T-cell (primary cell): ENCODE measurements around the gene UVRAG. TPM values are rescaled to one million over a fixed set of nuclear protein-coding genes. Genes with fewer than 3 reads are reported as not detected.

Source experiments
- ATAC-seq, 4 experiments: fragments of 200-7000 bp in 3 of 4; fragments of 150-1000 bp in 1 of 4; cut with Tn5 transposase; replicated peaks in 1 of 4; 1 replicate in 3 of 4; 2 replicates in 1 of 4; pipeline ENCODE4 v1.10.0; 2021; ENCODE audit warnings: moderate library complexity in 3 of 4, mild to moderate bottlenecking in 2 of 4, moderate number of reproducible peaks in 1 of 4
- CTCF ChIA-PET, 2 donors: fragments of 300-600 bp; sonication (Branson Sonifier 250); formaldehyde crosslinking; loops; one replicate each; lab custom pipeline; 2022; ENCODE audit warnings: antibody characterized with exemption in 2 of 2; lab: Charles Lee
- POLR2A ChIA-PET, 2 donors: fragments of 300-600 bp; sonication (Branson Sonifier 250); formaldehyde crosslinking; loops; one replicate each; lab custom pipeline; 2022; ENCODE audit warnings: antibody characterized with exemption in 2 of 2; lab: Charles Lee
- DNase-seq, 35 experiments: peaks; one replicate each; pipeline versions ENCODE4 v3.0.0 to v3.0.0-alpha.2; 2013 to 2023
- H3K27ac ChIP-seq: one replicate; pipeline ENCODE4 v1.5.1; 2013; ENCODE audit warnings: low read length
- H3K27me3 ChIP-seq, 2 experiments: replicated peaks in 1 of 2; 1 replicate in 1 of 2; 2 replicates in 1 of 2; pipeline versions ENCODE4 v1.6.1 to v1.7.0; 2013; ENCODE audit warnings: low read length in 1 of 2, mixed read lengths in 1 of 2; ENCODE audit not compliant: control insufficient read depth in 2 of 2, insufficient read depth in 2 of 2; ENCODE audit errors: extremely low read depth in 1 of 2
- H3K36me3 ChIP-seq, 2 donors: 1 replicate in 1 of 2; 2 replicates in 1 of 2; pipeline versions ENCODE4 v1.6.1 to v1.7.0; 2013; ENCODE audit warnings: low read length in 1 of 2; ENCODE audit not compliant: control insufficient read depth in 2 of 2, insufficient read depth in 1 of 2; ENCODE audit errors: extremely low read depth in 1 of 2
- H3K4me1 ChIP-seq, 2 experiments: 1 replicate in 1 of 2; 2 replicates in 1 of 2; pipeline versions ENCODE4 v1.6.1 to v1.7.0; 2013; ENCODE audit warnings: low read length in 2 of 2, mixed read lengths in 1 of 2; ENCODE audit not compliant: insufficient read depth in 2 of 2, control insufficient read depth in 1 of 2; ENCODE audit errors: extremely low read depth in 1 of 2
- H3K4me3 ChIP-seq, 2 donors: 1 replicate in 1 of 2; 2 replicates in 1 of 2; pipeline versions ENCODE4 v1.5.1 to v1.7.0; 2013; ENCODE audit warnings: mild to moderate bottlenecking in 2 of 2, low read length in 1 of 2, moderate library complexity in 1 of 2; ENCODE audit not compliant: control insufficient read depth in 1 of 2; ENCODE audit errors: extremely low read depth in 1 of 2
- H3K9me3 ChIP-seq: 2 replicates; pipeline ENCODE4 v1.7.0; 2013
- H3K27ac Mint-ChIP-seq, 2 donors: one replicate each; pipeline ENCODE4 v1.8.0; 2020 to 2021; ENCODE audit warnings: mild to moderate bottlenecking in 2 of 2, mixed read lengths in 2 of 2
- H3K27me3 Mint-ChIP-seq, 2 donors: one replicate each; pipeline ENCODE4 v1.8.0; 2021 to 2022; ENCODE audit warnings: mixed read lengths in 2 of 2
- H3K36me3 Mint-ChIP-seq: one replicate; pipeline ENCODE4 v1.8.0; 2021; ENCODE audit warnings: mixed read lengths
- H3K4me1 Mint-ChIP-seq, 3 donors: one replicate each; pipeline ENCODE4 v1.8.0; 2020 to 2022; ENCODE audit warnings: mixed read lengths in 3 of 3, mild to moderate bottlenecking in 1 of 3
- H3K4me3 Mint-ChIP-seq, 3 donors: one replicate each; pipeline ENCODE4 v1.8.0; 2020 to 2022; ENCODE audit warnings: mild to moderate bottlenecking in 3 of 3, mixed read lengths in 3 of 3, moderate library complexity in 3 of 3
- H3K9me3 Mint-ChIP-seq, 3 donors: one replicate each; pipeline ENCODE4 v1.8.0; 2020 to 2022; ENCODE audit warnings: mixed read lengths in 3 of 3
- WGBS: methylation state at CpG from one replicate; pipeline ENCODE4 v1.1.5; 2013; ENCODE audit warnings: missing lambda C conversion rate; ENCODE audit not compliant: insufficient coverage; 5-methylcytosine and 5-hydroxymethylcytosine counted together
- total RNA-seq, 35 experiments: library from RNA in 6 of 35; stranded (reverse) in 6 of 35; fragments of 120-200 nt in 1 of 35; gene quantifications; one replicate each; pipeline versions ENCODE4 v1.2.1 to v1.2.4 and lab custom pipeline; 2013 to 2026

UVRAG gene
- total RNA-seq, 5 donors from 2014 or later (not counting 1 experiment from before 2014, with no cell fraction given), result 22.4 to 32.8 (median 27.6) TPM

- POLR2A ChIA-PET, result no interaction called here
- no peak overlapping the region for H3K4me3 Mint-ChIP-seq
- H3K9me3 ChIP-seq, result no peaks in the 10 kb centered on the region
Observed at GRCh38 chr11:75858613-75859012, 43.6 kb downstream of the UVRAG start.

DNA sequence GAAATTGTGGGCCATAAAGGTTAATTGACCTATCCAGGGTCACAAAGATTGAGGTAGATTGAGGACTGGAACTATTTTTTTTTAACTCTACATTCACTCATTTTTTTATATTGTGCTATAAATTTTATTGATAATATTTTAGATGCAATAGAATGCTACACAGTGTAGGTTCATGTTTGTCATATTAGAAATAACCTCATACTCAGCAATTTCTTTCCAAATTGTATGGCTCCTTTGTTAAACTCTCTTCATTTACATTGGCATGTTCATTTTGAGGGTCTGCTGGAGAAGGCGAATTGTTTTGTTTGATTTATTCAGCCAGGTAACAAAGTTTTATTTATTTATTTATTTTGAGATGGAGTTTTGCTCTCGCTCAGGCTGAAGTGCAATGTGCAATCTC lies 44.6 kb downstream of the UVRAG start:
- Mint-ChIP-seq H3K4me3 (no peak overlapping the region), H3K27ac (no peak overlapping the region), H3K9me3 (no peaks in the 10 kb centered on the region), H3K36me3 (peaks cover 29% of the 10 kb centered on the region), H3K4me1 (peaks cover 16 to 18% (median 16%) of the 10 kb centered on the region in 3 donors), H3K27me3 (no peaks in the 10 kb centered on the region)
- H3K27ac ChIP-seq, result no peak overlapping the region
- POLR2A ChIA-PET, result no interaction called here
- peaks cover 0 to 3% of the 10 kb centered on the region in 2 donors for H3K36me3 ChIP-seq
- CTCF ChIA-PET, result interaction anchor here in 1 of 2 donors (0.6 kb wide), 1 partner anchor 81 kb away, joined by 5 read pairs; no protein-coding TSS in a partner anchor
- ATAC-seq (no peak), DNase-seq (no peak)
- no peaks in the 10 kb centered on the region for H3K27me3 ChIP-seq
- H3K4me3 ChIP-seq, result no peak overlapping the region
- H3K9me3 ChIP-seq, result no peaks in the 10 kb centered on the region
- H3K4me1 ChIP-seq, result no peaks in the 10 kb centered on the region
- WGBS, result no CpG with 5 or more reads among the region's 2 CpGs

More at GRCh38 chr11:75858613-75859012, 43.6 kb downstream of the UVRAG start:
- H3K4me1 Mint-ChIP-seq, result peaks cover 16 to 18% (median 16%) of the 10 kb centered on the region in 3 donors
- ATAC-seq (no peak), DNase-seq (no peak)
- CTCF ChIA-PET, result no interaction called here
- no peaks in the 10 kb centered on the region for H3K27me3 ChIP-seq
- no peaks in the 10 kb centered on the region for H3K36me3 ChIP-seq
- H3K4me1 ChIP-seq, result no peaks in the 10 kb centered on the region
- WGBS, result no CpG with 5 or more reads among the region's 3 CpGs
- no peaks in the 10 kb centered on the region for H3K27me3 Mint-ChIP-seq
- H3K9me3 Mint-ChIP-seq, result no peaks in the 10 kb centered on the region
- no peak overlapping the region for H3K27ac Mint-ChIP-seq
- H3K36me3 Mint-ChIP-seq, result peaks cover 33% of the 10 kb centered on the region
- H3K4me3 ChIP-seq, result no peak overlapping the region
- no peak overlapping the region for H3K27ac ChIP-seq

DNA sequence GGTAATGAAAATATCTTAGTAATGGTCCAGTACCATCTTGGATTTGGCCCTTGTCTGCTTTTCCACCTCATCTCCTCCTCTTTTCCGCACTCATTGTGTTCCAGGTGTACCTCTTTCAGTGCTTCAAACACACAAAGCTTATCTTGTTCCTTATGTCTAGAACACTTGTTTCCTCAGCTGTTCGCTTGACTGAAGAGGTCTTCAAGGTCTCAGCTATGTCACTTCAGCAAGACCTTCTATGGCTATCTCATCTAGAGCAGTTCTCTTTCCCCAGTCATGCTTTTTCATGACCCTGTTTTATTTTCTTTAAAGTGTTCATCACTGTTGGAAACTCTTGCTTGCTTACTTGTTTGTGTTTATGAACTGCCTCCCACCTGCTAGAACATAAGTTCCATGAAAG lies 47.4 kb downstream of the UVRAG start:
- Mint-ChIP-seq H3K4me3 (no peak overlapping the region), H3K4me1 (peaks cover 6 to 12% (median 7%) of the 10 kb centered on the region in 3 donors), H3K27me3 (no peaks in the 10 kb centered on the region), H3K27ac (no peak overlapping the region), H3K36me3 (peaks cover 12% of the 10 kb centered on the region), H3K9me3 (no peaks in the 10 kb centered on the region)
- no peaks in the 10 kb centered on the region for H3K9me3 ChIP-seq
- WGBS, result 91% methylated on average over 1 of the region's 2 CpGs
- ChIA-PET POLR2A (no interaction called here), CTCF (no interaction called here)
- H3K27me3 ChIP-seq, result no peaks in the 10 kb centered on the region
- H3K4me3 ChIP-seq, result no peak overlapping the region
- DNase-seq (no peak), ATAC-seq (no peak)
- peaks cover 0 to 3% of the 10 kb centered on the region in 2 donors for H3K36me3 ChIP-seq
- no peaks in the 10 kb centered on the region for H3K4me1 ChIP-seq
- H3K27ac ChIP-seq, result no peak overlapping the region

DNA sequence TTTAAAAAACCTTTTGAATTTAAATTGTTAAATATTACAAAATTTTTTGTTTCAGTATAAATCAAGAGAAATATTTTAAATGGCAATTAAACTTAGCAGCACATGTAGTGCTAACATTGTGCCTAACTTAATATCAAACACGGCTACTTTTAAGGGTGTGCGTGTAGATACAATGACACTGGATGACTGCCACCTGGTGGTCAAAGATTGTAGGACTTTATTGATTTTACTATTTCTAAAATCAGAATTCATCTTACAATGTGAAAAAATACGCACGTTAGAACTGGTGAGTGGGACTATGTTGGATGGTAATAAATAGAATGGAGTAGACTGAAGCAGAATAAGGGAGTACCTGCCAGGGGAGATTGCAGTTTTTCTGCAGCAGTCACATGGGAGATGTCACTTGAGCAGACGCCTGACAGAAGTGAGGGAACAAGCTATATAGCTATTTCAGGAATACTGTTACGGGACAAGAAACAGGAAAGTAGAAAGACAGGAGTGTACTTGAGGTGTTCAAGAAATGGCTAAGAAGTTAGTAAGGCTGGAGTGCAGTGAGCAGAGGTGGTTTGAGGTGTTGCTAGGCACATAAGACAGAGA lies 52.9 kb downstream of the UVRAG start:
- Mint-ChIP-seq H3K4me1 (peaks cover 4 to 9% (median 6%) of the 10 kb centered on the region in 3 donors), H3K9me3 (no peaks in the 10 kb centered on the region), H3K4me3 (no peak overlapping the region), H3K27ac (no peak overlapping the region), H3K36me3 (no peaks in the 10 kb centered on the region), H3K27me3 (no peaks in the 10 kb centered on the region)
- H3K9me3 ChIP-seq, result no peaks in the 10 kb centered on the region
- H3K4me3 ChIP-seq, result no peak overlapping the region
- ChIA-PET POLR2A (no interaction called here), CTCF (interaction anchor here (0.8 to 5.1 kb wide), 7 partner anchors 13 to 144 kb away, joined by 3 to 45 read pairs (median 5); no protein-coding TSS in a partner anchor)
- H3K27me3 ChIP-seq, result no peaks in the 10 kb centered on the region
- peaks cover 0 to 3% of the 10 kb centered on the region in 2 donors for H3K36me3 ChIP-seq
- H3K27ac ChIP-seq, result no peak overlapping the region
- peak in 27 of 35 experiments; percentile 2 to 80 (median 27) for DNase-seq
- no peaks in the 10 kb centered on the region for H3K4me1 ChIP-seq
- peak; percentile 43 to 59 (median 48) for ATAC-seq
- 89% methylated on average over 2 of the region's 6 CpGs for WGBS

- no peaks in the 10 kb centered on the region for H3K4me1 ChIP-seq
- ChIA-PET CTCF (interaction anchor here (0.6 to 5.1 kb wide), 6 partner anchors 55 to 69 kb away, joined by 4 to 45 read pairs (median 6); no protein-coding TSS in a partner anchor), POLR2A (interaction anchor here in 1 of 2 donors (0.7 kb wide), 1 partner anchor 479 kb away, joined by 3 read pairs; no protein-coding TSS in a partner anchor)
- H3K4me3 ChIP-seq, result no peak overlapping the region
- Mint-ChIP-seq H3K4me3 (no peak overlapping the region), H3K27me3 (no peaks in the 10 kb centered on the region), H3K36me3 (peaks cover 4% of the 10 kb centered on the region), H3K4me1 (peaks cover 13 to 17% (median 17%) of the 10 kb centered on the region in 3 donors), H3K27ac (no peak overlapping the region), H3K9me3 (no peaks in the 10 kb centered on the region)
- no peak for DNase-seq
- no CpG with 5 or more reads among the region's 1 CpG for WGBS
- H3K9me3 ChIP-seq, result no peaks in the 10 kb centered on the region
- no peaks in the 10 kb centered on the region for H3K27me3 ChIP-seq
- no peak overlapping the region for H3K27ac ChIP-seq
- no peak for ATAC-seq
- H3K36me3 ChIP-seq, result peaks cover 0 to 3% of the 10 kb centered on the region in 2 donors
Observed at GRCh38 chr11:75868990-75869389, 54.0 kb downstream of the UVRAG start.

- no peaks in the 10 kb centered on the region for H3K4me1 ChIP-seq
- POLR2A ChIA-PET, result interaction anchor here in 1 of 2 donors (0.7 kb wide), 1 partner anchor 480 kb away, joined by 3 read pairs; no protein-coding TSS in a partner anchor
- no peak overlapping the region for H3K4me3 ChIP-seq
- Mint-ChIP-seq H3K4me3 (no peak overlapping the region), H3K36me3 (peaks cover 4% of the 10 kb centered on the region), H3K9me3 (no peaks in the 10 kb centered on the region), H3K27me3 (no peaks in the 10 kb centered on the region), H3K27ac (no peak overlapping the region), H3K4me1 (peaks cover 16 to 21% (median 18%) of the 10 kb centered on the region in 3 donors)
- no CpG with 5 or more reads among the region's 1 CpG for WGBS
- ATAC-seq (no peak), DNase-seq (no peak)
- no peaks in the 10 kb centered on the region for H3K9me3 ChIP-seq
- no peaks in the 10 kb centered on the region for H3K27me3 ChIP-seq
- H3K27ac ChIP-seq, result no peak overlapping the region
- no peaks in the 10 kb centered on the region for H3K36me3 ChIP-seq
- CTCF ChIA-PET, result interaction anchor here in 1 of 2 donors (1.4 to 5.1 kb wide), 2 partner anchors 58 to 67 kb away, joined by 5 to 45 read pairs; no protein-coding TSS in a partner anchor
Observed at GRCh38 chr11:75869661-75870455, 54.8 kb downstream of the UVRAG start.
